Stomach (tissue), 4 donors: Measurements from ENCODE around the gene POLR2L.

Experiments
- EP300 ChIP-seq: sonication (generic); formaldehyde crosslinking; IDR thresholded peaks from one replicate; pipeline ENCODE4 v1.6.1; 2017; ENCODE audit warnings: antibody characterized with exemption
- POLR2A ChIP-seq, 4 donors: fragments of 450-650 bp; IDR thresholded peaks; one replicate each; pipeline ENCODE4 v1.6.1; 2016; ENCODE audit warnings: antibody characterized with exemption in 4 of 4, control low read depth in 2 of 4, mild to moderate bottlenecking in 1 of 4, moderate library complexity in 1 of 4
- POLR2AphosphoS5 ChIP-seq, 3 donors: sonication (generic); formaldehyde crosslinking; IDR thresholded peaks; one replicate each; pipeline ENCODE4 v1.6.1; 2016; ENCODE audit warnings: antibody characterized with exemption in 3 of 3
- TF ChIP-seq, protein P1 (sequence below), 7 experiments: fragments of 450-650 bp in 4 of 7; fragments of 200-600 bp in 3 of 7; sonication (generic) in 3 of 7; IDR thresholded peaks; one replicate each; pipeline ENCODE4 v1.5.1; 2016 to 2019; ENCODE audit warnings: antibody characterized with exemption in 7 of 7, control low read depth in 2 of 7, mild to moderate bottlenecking in 1 of 7

DNA sequence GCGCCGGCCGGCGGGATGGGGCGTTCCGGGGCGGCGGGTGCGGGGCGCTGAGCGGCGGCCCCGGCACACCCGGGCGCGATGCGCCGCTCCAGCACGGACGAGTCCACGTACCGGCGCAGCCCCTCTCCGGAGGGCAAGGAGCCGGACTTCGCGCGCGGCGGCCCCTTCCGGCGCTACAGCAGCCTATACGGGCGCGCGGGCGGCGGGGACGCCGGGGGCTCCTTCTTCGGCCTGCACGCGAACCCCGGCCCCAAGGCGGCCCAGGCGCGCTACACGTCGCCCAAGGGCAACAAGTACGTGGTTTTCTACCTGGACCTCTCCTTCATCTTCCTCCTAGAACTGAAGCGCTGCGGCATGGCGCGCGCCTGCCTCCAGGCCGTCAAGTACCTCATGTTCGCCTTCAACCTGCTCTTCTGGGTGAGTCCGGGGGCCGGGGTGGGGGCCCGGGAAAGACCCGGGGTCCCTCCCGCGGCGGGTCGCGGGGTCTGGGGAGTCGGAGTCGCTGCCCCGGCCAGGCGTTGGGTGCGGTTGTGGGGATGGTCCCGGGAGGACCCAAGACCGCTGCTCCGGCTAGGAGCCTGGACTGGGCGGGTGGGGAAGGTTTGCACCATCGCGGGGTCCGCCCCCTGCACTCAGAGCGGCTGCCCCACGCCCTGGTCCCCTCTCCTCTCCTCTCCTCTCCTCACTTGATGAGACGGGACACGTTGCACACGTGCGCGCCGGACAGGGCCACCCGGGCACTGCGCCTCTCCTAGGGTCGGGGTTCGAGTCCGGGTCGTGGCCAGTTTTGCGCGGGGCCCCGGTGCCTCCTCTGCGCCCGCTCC lies 7.8 kb upstream of the POLR2L start:
- TF ChIP-seq EP300 (no peak), POLR2AphosphoS5 (IDR thresholded peaks at IDR 0.05) (no peak), POLR2A (IDR thresholded peaks at IDR 0.05) (no peak)
- TF ChIP-seq, protein P1, sequence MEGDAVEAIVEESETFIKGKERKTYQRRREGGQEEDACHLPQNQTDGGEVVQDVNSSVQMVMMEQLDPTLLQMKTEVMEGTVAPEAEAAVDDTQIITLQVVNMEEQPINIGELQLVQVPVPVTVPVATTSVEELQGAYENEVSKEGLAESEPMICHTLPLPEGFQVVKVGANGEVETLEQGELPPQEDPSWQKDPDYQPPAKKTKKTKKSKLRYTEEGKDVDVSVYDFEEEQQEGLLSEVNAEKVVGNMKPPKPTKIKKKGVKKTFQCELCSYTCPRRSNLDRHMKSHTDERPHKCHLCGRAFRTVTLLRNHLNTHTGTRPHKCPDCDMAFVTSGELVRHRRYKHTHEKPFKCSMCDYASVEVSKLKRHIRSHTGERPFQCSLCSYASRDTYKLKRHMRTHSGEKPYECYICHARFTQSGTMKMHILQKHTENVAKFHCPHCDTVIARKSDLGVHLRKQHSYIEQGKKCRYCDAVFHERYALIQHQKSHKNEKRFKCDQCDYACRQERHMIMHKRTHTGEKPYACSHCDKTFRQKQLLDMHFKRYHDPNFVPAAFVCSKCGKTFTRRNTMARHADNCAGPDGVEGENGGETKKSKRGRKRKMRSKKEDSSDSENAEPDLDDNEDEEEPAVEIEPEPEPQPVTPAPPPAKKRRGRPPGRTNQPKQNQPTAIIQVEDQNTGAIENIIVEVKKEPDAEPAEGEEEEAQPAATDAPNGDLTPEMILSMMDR (IDR thresholded peaks at IDR 0.05): no peak
